HUES6 (cell line): Measurements from ENCODE around the gene NDFIP1.

Experiments
- H3K27ac ChIP-seq: 2 replicates; pipeline ENCODE4 v1.7.0; 2013; ENCODE audit warnings: low read depth, mild to moderate bottlenecking, low read length, inconsistent platforms
- H3K27me3 ChIP-seq: 2 replicates; pipeline ENCODE4 v1.6.1; 2013; ENCODE audit warnings: low read length; ENCODE audit not compliant: control insufficient read depth, insufficient read depth
- H3K36me3 ChIP-seq: 2 replicates; pipeline ENCODE4 v1.6.1; 2013; ENCODE audit warnings: low read length; ENCODE audit not compliant: control insufficient read depth, insufficient read depth
- H3K4me1 ChIP-seq: 2 replicates; pipeline ENCODE4 v1.6.1; 2013; ENCODE audit warnings: low read length; ENCODE audit not compliant: control insufficient read depth, insufficient read depth
- H3K4me3 ChIP-seq: 2 replicates; pipeline ENCODE4 v1.5.1; 2013; ENCODE audit warnings: low read depth, low read length
- H3K9ac ChIP-seq: one replicate; pipeline ENCODE4 v1.6.1; 2013; ENCODE audit warnings: mild to moderate bottlenecking, low read length
- H3K9me3 ChIP-seq: 2 replicates; pipeline ENCODE4 v1.6.1; 2013; ENCODE audit warnings: low read depth, low read length; ENCODE audit not compliant: control insufficient read depth, insufficient read depth

Gene NDFIP1

GRCh38 chr5:142107736-142108431 lies 695 bp upstream of the NDFIP1 start:
- Histone ChIP-seq H3K36me3 (no peaks in the 10 kb centered on the region), H3K9me3 (no peaks in the 10 kb centered on the region), H3K9ac (peak overlapping the region; percentile 90), H3K27ac (no peak overlapping the region), H3K27me3 (peaks cover 17% of the 10 kb centered on the region), H3K4me1 (peaks cover 18% of the 10 kb centered on the region), H3K4me3 (peak overlapping the region; percentile 79)

- peak overlapping the region; percentile 79 for H3K4me3 ChIP-seq
- peaks cover 18% of the 10 kb centered on the region for H3K4me1 ChIP-seq
- peak overlapping the region; percentile 90 for H3K9ac ChIP-seq
- H3K9me3 ChIP-seq = no peaks in the 10 kb centered on the region
- no peak overlapping the region; the same call in 1 of the 2 replicates for H3K27ac ChIP-seq
- H3K36me3 ChIP-seq = no peaks in the 10 kb centered on the region
- peaks cover 17% of the 10 kb centered on the region for H3K27me3 ChIP-seq
Observed at GRCh38 chr5:142109331-142110045, 909 bp downstream of the NDFIP1 start.

GRCh38 chr5:142110046-142110531 lies 1.5 kb downstream of the NDFIP1 start:
- Histone ChIP-seq H3K4me3 (peak overlapping the region; percentile 79), H3K9me3 (no peaks in the 10 kb centered on the region), H3K9ac (peak overlapping the region; percentile 90), H3K36me3 (no peaks in the 10 kb centered on the region), H3K27ac (no peak overlapping the region), H3K27me3 (peaks cover 17% of the 10 kb centered on the region), H3K4me1 (peaks cover 18% of the 10 kb centered on the region)

- Histone ChIP-seq H3K9ac (no peak overlapping the region), H3K27ac (no peak overlapping the region), H3K4me3 (no peak overlapping the region)
Observed at GRCh38 chr5:142110988-142111687, 2.6 kb downstream of the NDFIP1 start.

GRCh38 chr5:142114687-142115086 lies 6.1 kb downstream of the NDFIP1 start:
- Histone ChIP-seq H3K9ac (no peak overlapping the region), H3K9me3 (no peaks in the 10 kb centered on the region), H3K4me1 (peaks cover 11% of the 10 kb centered on the region), H3K27me3 (peaks cover 4% of the 10 kb centered on the region; the same call in 1 of the 2 replicates), H3K36me3 (no peaks in the 10 kb centered on the region), H3K4me3 (no peak overlapping the region), H3K27ac (no peak overlapping the region)

More at GRCh38 chr5:142110988-142111687, 2.6 kb downstream of the NDFIP1 start:
- H3K4me1 ChIP-seq = peaks cover 18% of the 10 kb centered on the region
- peaks cover 17% of the 10 kb centered on the region for H3K27me3 ChIP-seq
- H3K9me3 ChIP-seq = no peaks in the 10 kb centered on the region
- no peaks in the 10 kb centered on the region for H3K36me3 ChIP-seq

- H3K4me1 ChIP-seq = no peaks in the 10 kb centered on the region
- no peak overlapping the region for H3K27ac ChIP-seq
- H3K36me3 ChIP-seq = no peaks in the 10 kb centered on the region
- no peaks in the 10 kb centered on the region for H3K27me3 ChIP-seq
- H3K4me3 ChIP-seq = no peak overlapping the region
- H3K9me3 ChIP-seq = no peaks in the 10 kb centered on the region
- no peak overlapping the region for H3K9ac ChIP-seq
Observed at GRCh38 chr5:142115937-142116614, 7.5 kb downstream of the NDFIP1 start.

- no peak overlapping the region for H3K9ac ChIP-seq
- H3K9me3 ChIP-seq = no peaks in the 10 kb centered on the region
- H3K27me3 ChIP-seq = no peaks in the 10 kb centered on the region
- no peaks in the 10 kb centered on the region; the same call in 1 of the 2 replicates for H3K36me3 ChIP-seq
- no peak overlapping the region for H3K27ac ChIP-seq
- no peaks in the 10 kb centered on the region for H3K4me1 ChIP-seq
- H3K4me3 ChIP-seq = no peak overlapping the region
Observed at GRCh38 chr5:142117579-142118151, 9.1 kb downstream of the NDFIP1 start.

GRCh38 chr5:142118155-142118686 lies 9.6 kb downstream of the NDFIP1 start:
- H3K27me3 ChIP-seq = no peaks in the 10 kb centered on the region
- H3K4me3 ChIP-seq = no peak overlapping the region
- no peaks in the 10 kb centered on the region for H3K9me3 ChIP-seq
- no peak overlapping the region for H3K9ac ChIP-seq
- no peak overlapping the region for H3K27ac ChIP-seq
- H3K36me3 ChIP-seq = no peaks in the 10 kb centered on the region; the same call in 1 of the 2 replicates
- H3K4me1 ChIP-seq = no peaks in the 10 kb centered on the region

GRCh38 chr5:142119051-142119625 lies 10.6 kb downstream of the NDFIP1 start:
- Histone ChIP-seq H3K4me1 (no peaks in the 10 kb centered on the region), H3K36me3 (no peaks in the 10 kb centered on the region; the same call in 1 of the 2 replicates), H3K27ac (no peak overlapping the region), H3K9ac (no peak overlapping the region), H3K9me3 (no peaks in the 10 kb centered on the region), H3K27me3 (no peaks in the 10 kb centered on the region), H3K4me3 (no peak overlapping the region)
